Liver (tissue), 9 donors: ENCODE data around the gene WWOX. TPM values are rescaled to one million over a fixed set of nuclear protein-coding genes. Genes with fewer than 3 reads are reported as not detected.

ENCODE experiments used
- DNase-seq: peaks from one replicate; pipeline ENCODE4 v3.0.0-alpha.2; 2017; ENCODE audit warnings: low spot score
- H3K27ac ChIP-seq, 2 donors: one replicate each; pipeline ENCODE4 v1.7.0; 2013; ENCODE audit warnings: inconsistent platforms in 2 of 2, low read length in 2 of 2, control low read depth in 1 of 2, low read depth in 1 of 2, mild to moderate bottlenecking in 1 of 2
- H3K27me3 ChIP-seq, 4 donors: one replicate each; pipeline versions ENCODE4 v1.6.1 to v1.7.0; 2013; ENCODE audit warnings: low read length in 3 of 4, inconsistent platforms in 1 of 4, mild to moderate bottlenecking in 1 of 4, moderate library complexity in 1 of 4; ENCODE audit not compliant: control insufficient read depth in 4 of 4, insufficient read depth in 4 of 4
- H3K36me3 ChIP-seq, 4 donors: one replicate each; pipeline versions ENCODE4 v1.6.1 to v1.7.0; 2013; ENCODE audit warnings: low read length in 3 of 4, mild to moderate bottlenecking in 3 of 4, low read depth in 1 of 4, moderate library complexity in 1 of 4; ENCODE audit not compliant: control insufficient read depth in 4 of 4, insufficient read depth in 3 of 4
- H3K4me1 ChIP-seq, 4 donors: one replicate each; pipeline versions ENCODE4 v1.6.1 to v1.7.0; 2013; ENCODE audit warnings: low read length in 3 of 4, mild to moderate bottlenecking in 3 of 4, moderate library complexity in 1 of 4; ENCODE audit not compliant: control insufficient read depth in 4 of 4, insufficient read depth in 4 of 4
- H3K4me3 ChIP-seq, 3 donors: one replicate each; pipeline versions ENCODE4 v1.6.1 to v1.7.0; 2013; ENCODE audit warnings: low read length in 3 of 3, control low read depth in 1 of 3, low read depth in 1 of 3, mild to moderate bottlenecking in 1 of 3
- H3K9ac ChIP-seq, 2 donors: one replicate each; pipeline ENCODE4 v1.7.0; 2013; ENCODE audit warnings: low read length in 2 of 2, mild to moderate bottlenecking in 2 of 2, moderate library complexity in 2 of 2, control low read depth in 1 of 2, low read depth in 1 of 2
- H3K9me3 ChIP-seq, 4 donors: one replicate each; pipeline versions ENCODE4 v1.6.1 to v1.7.0; 2013; ENCODE audit warnings: low read length in 3 of 4; ENCODE audit not compliant: control insufficient read depth in 4 of 4
- EGR1 ChIP-seq, 2 donors: IDR thresholded peaks; 2 replicates each; pipeline ENCODE4 v1.6.1; 2016 to 2018; ENCODE audit warnings: antibody characterized with exemption in 2 of 2, low read depth in 2 of 2
- FOXA1 ChIP-seq: IDR thresholded peaks from 2 replicates; pipeline ENCODE4 v1.6.1; 2016; ENCODE audit warnings: antibody characterized with exemption
- FOXA2 ChIP-seq: IDR thresholded peaks from 2 replicates; pipeline ENCODE4 v1.6.1; 2016; ENCODE audit warnings: antibody characterized with exemption
- GABPA ChIP-seq, 2 donors: IDR thresholded peaks in 1 of 2; conservative IDR thresholded peaks in 1 of 2; 2 replicates each; pipeline ENCODE4 v1.6.1; 2016; ENCODE audit warnings: antibody characterized with exemption in 2 of 2, mild to moderate bottlenecking in 1 of 2, moderate library complexity in 1 of 2
- HNF4A ChIP-seq, 2 donors: conservative IDR thresholded peaks; 2 replicates each; pipeline ENCODE4 v1.6.1; 2016; ENCODE audit warnings: antibody characterized with exemption in 2 of 2, mild to moderate bottlenecking in 2 of 2
- RXRA ChIP-seq, 2 donors: IDR thresholded peaks; 2 replicates each; pipeline ENCODE4 v1.6.1; 2017 to 2018; ENCODE audit warnings: antibody characterized with exemption in 2 of 2, mild to moderate bottlenecking in 1 of 2
- TAF1 ChIP-seq: conservative IDR thresholded peaks from 2 replicates; pipeline ENCODE4 v1.6.1; 2016; ENCODE audit warnings: antibody characterized with exemption, mild to moderate bottlenecking
- WGBS: extraction: QIAGEN DNeasy Blood & Tissue Kit; methylation state at CpG from one replicate; pipeline ENCODE4 v1.1.7; 2013; 5-methylcytosine and 5-hydroxymethylcytosine counted together
- polyA plus RNA-seq, 2 donors: library from polyadenylated mRNA; stranded (reverse) in 1 of 2; unstranded in 1 of 2; fragments of 200-250 nt in 1 of 2; fragments of >200 nt in 1 of 2; fragmentation: Nextera tagmentation in 1 of 2; extraction: Ambion mirVana in 1 of 2; gene quantifications; one replicate each; pipeline versions ENCODE4 v1.2.1 to v1.2.3, GENCODE V29; 2013 to 2015
- total RNA-seq, 2 donors: library from RNA; depleted of rRNA; stranded (reverse); fragments of >200 nt; gene quantifications; one replicate each; pipeline ENCODE4 v1.2.3, GENCODE V29; 2014
- TF ChIP-seq, protein P1 (sequence below): IDR thresholded peaks from 2 replicates; pipeline ENCODE4 v1.6.1; 2016; ENCODE audit warnings: antibody characterized with exemption
- TF ChIP-seq, protein P2 (sequence below): fragments of 150-350 bp; IDR thresholded peaks from 2 replicates; pipeline ENCODE4 v1.5.1; 2017; ENCODE audit warnings: improper control_type of control experiment, low read depth, low read length; ENCODE audit not compliant: missing input control
- TF ChIP-seq, protein P3 (sequence below): IDR thresholded peaks from 2 replicates; pipeline ENCODE4 v1.6.1; 2016; ENCODE audit warnings: antibody characterized with exemption
- TF ChIP-seq, protein P4 (sequence below): IDR thresholded peaks from 2 replicates; pipeline ENCODE4 v1.6.1; 2016; ENCODE audit warnings: antibody characterized with exemption, mild to moderate bottlenecking
- donor health status: healthy.
- donor health status: healthy.
- donor health status: healthy.
- donor health status: healthy.
- donor health status: healthy.

Gene WWOX
- total and polyA plus RNA-seq, 4 donors = 9.8 to 46.0 (median 15.3) TPM

DNA sequence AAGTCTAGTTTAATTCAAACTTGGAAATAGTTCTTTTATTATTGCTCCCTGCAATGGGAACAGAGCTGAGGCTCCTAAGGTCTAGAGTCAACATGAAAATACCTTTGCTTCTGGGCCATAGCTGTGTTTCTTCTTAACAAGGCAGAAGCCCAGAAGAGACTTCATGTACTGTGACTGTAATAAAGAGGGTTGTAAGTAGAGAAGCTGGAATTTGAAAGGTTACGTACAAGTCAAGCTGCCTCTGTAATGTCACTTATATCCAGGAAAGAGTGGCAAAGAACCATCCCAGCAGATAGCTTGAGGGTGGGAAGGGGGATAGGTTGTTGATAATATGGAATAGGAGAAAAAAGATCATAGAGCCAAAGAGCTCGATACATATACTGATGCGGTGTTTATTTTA lies 248.6 kb downstream of the WWOX start:
- Histone ChIP-seq H3K4me1 (no peaks in the 10 kb centered on the region), H3K9me3 (no peaks in the 10 kb centered on the region), H3K9ac (no peak overlapping the region), H3K36me3 (no peaks in the 10 kb centered on the region), H3K27ac (no peak overlapping the region), H3K27me3 (no peaks in the 10 kb centered on the region), H3K4me3 (no peak overlapping the region)
- TF ChIP-seq GABPA (IDR thresholded peaks at IDR 0.05 in 1 of 2, conservative IDR thresholded peaks at IDR 0.05 in 1 of 2) = no peak
- TF ChIP-seq, protein P1, sequence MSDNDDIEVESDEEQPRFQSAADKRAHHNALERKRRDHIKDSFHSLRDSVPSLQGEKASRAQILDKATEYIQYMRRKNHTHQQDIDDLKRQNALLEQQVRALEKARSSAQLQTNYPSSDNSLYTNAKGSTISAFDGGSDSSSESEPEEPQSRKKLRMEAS = no peak
- no peak for TF ChIP-seq TAF1
- 96% methylated on average over 3 of the region's 3 CpGs for WGBS
- DNase-seq = no peak

DNA sequence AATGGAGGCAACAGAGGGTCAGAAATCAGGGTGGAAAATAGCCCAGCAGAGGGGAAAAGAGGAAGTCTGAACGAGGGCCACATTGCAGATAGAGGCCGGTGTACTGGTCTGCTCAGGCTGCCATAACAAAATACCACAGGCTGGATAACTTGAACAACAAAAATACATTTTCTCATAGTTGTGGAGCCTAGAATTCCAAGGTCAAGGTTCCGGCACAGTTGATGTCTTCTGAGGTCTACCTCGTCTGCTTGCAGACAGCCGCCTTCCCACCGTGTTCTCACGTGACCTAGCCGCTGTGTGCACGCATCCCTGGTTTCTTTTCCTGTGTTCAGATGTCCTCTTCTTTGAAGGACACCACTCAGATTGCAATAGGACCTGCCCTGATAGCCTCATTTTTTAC lies 249.4 kb downstream of the WWOX start:
- H3K9me3 ChIP-seq = no peaks in the 10 kb centered on the region
- H3K36me3 ChIP-seq = no peaks in the 10 kb centered on the region
- no peaks in the 10 kb centered on the region for H3K4me1 ChIP-seq
- DNase-seq = no peak
- H3K4me3 ChIP-seq = no peak overlapping the region
- TF ChIP-seq RXRA (IDR thresholded peaks at IDR 0.05) = no peak
- TF ChIP-seq, protein P2, sequence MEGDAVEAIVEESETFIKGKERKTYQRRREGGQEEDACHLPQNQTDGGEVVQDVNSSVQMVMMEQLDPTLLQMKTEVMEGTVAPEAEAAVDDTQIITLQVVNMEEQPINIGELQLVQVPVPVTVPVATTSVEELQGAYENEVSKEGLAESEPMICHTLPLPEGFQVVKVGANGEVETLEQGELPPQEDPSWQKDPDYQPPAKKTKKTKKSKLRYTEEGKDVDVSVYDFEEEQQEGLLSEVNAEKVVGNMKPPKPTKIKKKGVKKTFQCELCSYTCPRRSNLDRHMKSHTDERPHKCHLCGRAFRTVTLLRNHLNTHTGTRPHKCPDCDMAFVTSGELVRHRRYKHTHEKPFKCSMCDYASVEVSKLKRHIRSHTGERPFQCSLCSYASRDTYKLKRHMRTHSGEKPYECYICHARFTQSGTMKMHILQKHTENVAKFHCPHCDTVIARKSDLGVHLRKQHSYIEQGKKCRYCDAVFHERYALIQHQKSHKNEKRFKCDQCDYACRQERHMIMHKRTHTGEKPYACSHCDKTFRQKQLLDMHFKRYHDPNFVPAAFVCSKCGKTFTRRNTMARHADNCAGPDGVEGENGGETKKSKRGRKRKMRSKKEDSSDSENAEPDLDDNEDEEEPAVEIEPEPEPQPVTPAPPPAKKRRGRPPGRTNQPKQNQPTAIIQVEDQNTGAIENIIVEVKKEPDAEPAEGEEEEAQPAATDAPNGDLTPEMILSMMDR = no peak
- no peak for TF ChIP-seq TAF1
- TF ChIP-seq EGR1 (IDR thresholded peaks at IDR 0.05; ENCODE audit: low read depth in 2 of 2) = no peak
- no peak for TF ChIP-seq FOXA2
- no peak for TF ChIP-seq FOXA1
- TF ChIP-seq, protein P3, sequence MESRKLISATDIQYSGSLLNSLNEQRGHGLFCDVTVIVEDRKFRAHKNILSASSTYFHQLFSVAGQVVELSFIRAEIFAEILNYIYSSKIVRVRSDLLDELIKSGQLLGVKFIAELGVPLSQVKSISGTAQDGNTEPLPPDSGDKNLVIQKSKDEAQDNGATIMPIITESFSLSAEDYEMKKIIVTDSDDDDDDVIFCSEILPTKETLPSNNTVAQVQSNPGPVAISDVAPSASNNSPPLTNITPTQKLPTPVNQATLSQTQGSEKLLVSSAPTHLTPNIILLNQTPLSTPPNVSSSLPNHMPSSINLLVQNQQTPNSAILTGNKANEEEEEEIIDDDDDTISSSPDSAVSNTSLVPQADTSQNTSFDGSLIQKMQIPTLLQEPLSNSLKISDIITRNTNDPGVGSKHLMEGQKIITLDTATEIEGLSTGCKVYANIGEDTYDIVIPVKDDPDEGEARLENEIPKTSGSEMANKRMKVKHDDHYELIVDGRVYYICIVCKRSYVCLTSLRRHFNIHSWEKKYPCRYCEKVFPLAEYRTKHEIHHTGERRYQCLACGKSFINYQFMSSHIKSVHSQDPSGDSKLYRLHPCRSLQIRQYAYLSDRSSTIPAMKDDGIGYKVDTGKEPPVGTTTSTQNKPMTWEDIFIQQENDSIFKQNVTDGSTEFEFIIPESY = no peak
- no peak for TF ChIP-seq GABPA (IDR thresholded peaks at IDR 0.05 in 1 of 2, conservative IDR thresholded peaks at IDR 0.05 in 1 of 2)
- TF ChIP-seq HNF4A (conservative IDR thresholded peaks at IDR 0.05) = no peak
- H3K27me3 ChIP-seq = no peaks in the 10 kb centered on the region
- H3K9ac ChIP-seq = no peak overlapping the region
- WGBS = 95% methylated on average over 9 of the region's 9 CpGs
- no peak overlapping the region for H3K27ac ChIP-seq

DNA sequence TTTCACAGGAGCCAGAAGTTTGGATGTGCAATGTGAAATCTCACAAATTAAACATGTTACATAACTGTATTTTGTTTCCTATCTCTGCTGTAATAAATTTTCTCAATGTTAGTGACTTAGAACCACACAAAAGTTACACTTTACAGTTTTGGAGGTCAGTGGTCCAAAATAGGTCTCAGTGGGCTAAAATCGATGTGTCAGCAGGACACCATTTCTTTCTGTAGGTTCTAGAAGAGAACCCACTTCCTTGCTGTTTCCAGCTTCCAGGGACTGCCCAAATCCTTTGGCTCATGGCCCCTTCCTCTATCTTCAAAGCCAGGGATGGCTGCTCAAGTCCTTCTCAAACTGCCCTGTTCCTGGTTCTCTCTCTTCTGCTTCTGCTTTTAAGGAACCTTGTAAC lies 252.7 kb downstream of the WWOX start:
- no peak for DNase-seq
- WGBS = 95% methylated on average over 1 of the region's 1 CpG

More for the DNA sequence above, 252.7 kb downstream of the WWOX start:
- Histone ChIP-seq H3K9ac (no peak overlapping the region), H3K9me3 (no peaks in the 10 kb centered on the region), H3K4me1 (no peaks in the 10 kb centered on the region), H3K27ac (no peak overlapping the region), H3K36me3 (no peaks in the 10 kb centered on the region), H3K4me3 (no peak overlapping the region), H3K27me3 (no peaks in the 10 kb centered on the region)
- TF ChIP-seq, protein P1 = no peak
- TF ChIP-seq, protein P4, sequence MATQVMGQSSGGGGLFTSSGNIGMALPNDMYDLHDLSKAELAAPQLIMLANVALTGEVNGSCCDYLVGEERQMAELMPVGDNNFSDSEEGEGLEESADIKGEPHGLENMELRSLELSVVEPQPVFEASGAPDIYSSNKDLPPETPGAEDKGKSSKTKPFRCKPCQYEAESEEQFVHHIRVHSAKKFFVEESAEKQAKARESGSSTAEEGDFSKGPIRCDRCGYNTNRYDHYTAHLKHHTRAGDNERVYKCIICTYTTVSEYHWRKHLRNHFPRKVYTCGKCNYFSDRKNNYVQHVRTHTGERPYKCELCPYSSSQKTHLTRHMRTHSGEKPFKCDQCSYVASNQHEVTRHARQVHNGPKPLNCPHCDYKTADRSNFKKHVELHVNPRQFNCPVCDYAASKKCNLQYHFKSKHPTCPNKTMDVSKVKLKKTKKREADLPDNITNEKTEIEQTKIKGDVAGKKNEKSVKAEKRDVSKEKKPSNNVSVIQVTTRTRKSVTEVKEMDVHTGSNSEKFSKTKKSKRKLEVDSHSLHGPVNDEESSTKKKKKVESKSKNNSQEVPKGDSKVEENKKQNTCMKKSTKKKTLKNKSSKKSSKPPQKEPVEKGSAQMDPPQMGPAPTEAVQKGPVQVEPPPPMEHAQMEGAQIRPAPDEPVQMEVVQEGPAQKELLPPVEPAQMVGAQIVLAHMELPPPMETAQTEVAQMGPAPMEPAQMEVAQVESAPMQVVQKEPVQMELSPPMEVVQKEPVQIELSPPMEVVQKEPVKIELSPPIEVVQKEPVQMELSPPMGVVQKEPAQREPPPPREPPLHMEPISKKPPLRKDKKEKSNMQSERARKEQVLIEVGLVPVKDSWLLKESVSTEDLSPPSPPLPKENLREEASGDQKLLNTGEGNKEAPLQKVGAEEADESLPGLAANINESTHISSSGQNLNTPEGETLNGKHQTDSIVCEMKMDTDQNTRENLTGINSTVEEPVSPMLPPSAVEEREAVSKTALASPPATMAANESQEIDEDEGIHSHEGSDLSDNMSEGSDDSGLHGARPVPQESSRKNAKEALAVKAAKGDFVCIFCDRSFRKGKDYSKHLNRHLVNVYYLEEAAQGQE = no peak
- TF ChIP-seq, protein P3 = no peak
